ENCODE results near the gene ARPC2.

- TF ChIP-seq CTCF (IDR thresholded peaks at IDR 0.05; ENCODE audit: low read depth, low read length, missing input control): no peak
- no peak for TF ChIP-seq REST (IDR thresholded peaks at IDR 0.05)
- TF ChIP-seq RAD21 (IDR thresholded peaks at IDR 0.05): no peak
- no peak for TF ChIP-seq HNF4A (conservative IDR thresholded peaks at IDR 0.05)
- TF ChIP-seq YY1 (IDR thresholded peaks at IDR 0.05): no peak
- no peak for TF ChIP-seq TAF1 (conservative IDR thresholded peaks at IDR 0.05)
- no peak for TF ChIP-seq GABPA (IDR thresholded peaks at IDR 0.05 in 1 of 2, conservative IDR thresholded peaks at IDR 0.05 in 1 of 2)
- TF ChIP-seq MAX (IDR thresholded peaks at IDR 0.05): no peak
- TF ChIP-seq ZBTB33 (IDR thresholded peaks at IDR 0.05): no peak
- no peak for TF ChIP-seq ATF3 (IDR thresholded peaks at IDR 0.05)
These were observed 77.5 kb downstream of the ARPC2 start for GRCh38 chr2:218294430-218295022.
